HAP-1 (cell line): ENCODE data around the gene PWP1.

ENCODE experiments used
- DNase-seq, 2 experiments: peaks; one replicate each; pipeline ENCODE4 v3.0.0-alpha.2; 2016 to 2020; ENCODE audit warnings: low spot score in 2 of 2
- H3K27me3 ChIP-seq: fragments of 250-450 bp; sonication (Bioruptor Pico); 2 replicates; pipeline ENCODE4 v1.5.1; 2020; ENCODE audit warnings: low read depth, mild to moderate bottlenecking, moderate library complexity
- H3K36me3 ChIP-seq: fragments of 250-450 bp; sonication (Bioruptor Pico); replicated peaks from 2 replicates; pipeline ENCODE4 v1.5.1; 2020; ENCODE audit warnings: mild to moderate bottlenecking
- H3K4me1 ChIP-seq: fragments of 250-450 bp; sonication (Bioruptor Pico); 2 replicates; pipeline ENCODE4 v1.5.1; 2020; ENCODE audit warnings: mild to moderate bottlenecking
- H3K4me3 ChIP-seq: fragments of 250-450 bp; sonication (Bioruptor Pico); 2 replicates; pipeline ENCODE4 v1.5.1; 2020; ENCODE audit warnings: mild to moderate bottlenecking, moderate library complexity
- H3K9me3 ChIP-seq: fragments of 250-450 bp; sonication (Bioruptor Pico); 2 replicates; pipeline ENCODE4 v1.5.1; 2020; ENCODE audit warnings: mild to moderate bottlenecking, moderate library complexity
- in situ Hi-C: fragments of 300-500 bp; cut with MboI; formaldehyde crosslinking; loops from 3 replicates; pipeline ENCODE4 v1.14.3; 2020; ENCODE audit warnings: low sequenced_read_pairs, inconsistent platforms, mixed read lengths

Gene PWP1

GRCh38 chr12:107657621-107658020, 28.0 kb upstream of the PWP1 start:
- in situ Hi-C loops, result no loop called here
- Histone ChIP-seq H3K4me3 (no peak overlapping the region), H3K36me3 (no peaks in the 10 kb centered on the region), H3K27me3 (no peaks in the 10 kb centered on the region), H3K4me1 (no peaks in the 10 kb centered on the region), H3K9me3 (no peaks in the 10 kb centered on the region)
- DNase-seq, result no peak

GRCh38 chr12:107660235-107660634, 25.4 kb upstream of the PWP1 start:
- no peak for DNase-seq
- in situ Hi-C loops, result no loop called here

GRCh38 chr12:107660861-107661415, 24.7 kb upstream of the PWP1 start:
- no peaks in the 10 kb centered on the region for H3K27me3 ChIP-seq
- no peak overlapping the region for H3K4me3 ChIP-seq
- no peaks in the 10 kb centered on the region for H3K36me3 ChIP-seq
- no peaks in the 10 kb centered on the region for H3K4me1 ChIP-seq
- DNase-seq, result no peak
- H3K9me3 ChIP-seq, result no peaks in the 10 kb centered on the region
- in situ Hi-C loops, result no loop called here

More at GRCh38 chr12:107660235-107660634, 25.4 kb upstream of the PWP1 start:
- no peaks in the 10 kb centered on the region for H3K36me3 ChIP-seq
- H3K4me3 ChIP-seq, result no peak overlapping the region
- no peaks in the 10 kb centered on the region for H3K9me3 ChIP-seq
- no peaks in the 10 kb centered on the region for H3K27me3 ChIP-seq
- H3K4me1 ChIP-seq, result no peaks in the 10 kb centered on the region

GRCh38 chr12:107661830-107662229, 23.8 kb upstream of the PWP1 start:
- H3K27me3 ChIP-seq, result peaks cover 3% of the 10 kb centered on the region; the same call in 1 of the 2 replicates
- no peaks in the 10 kb centered on the region for H3K9me3 ChIP-seq
- H3K4me1 ChIP-seq, result no peaks in the 10 kb centered on the region
- H3K4me3 ChIP-seq, result no peak overlapping the region
- no peak for DNase-seq
- in situ Hi-C loops, result no loop called here
- H3K36me3 ChIP-seq, result no peaks in the 10 kb centered on the region

GRCh38 chr12:107662484-107662883, 23.1 kb upstream of the PWP1 start:
- no peaks in the 10 kb centered on the region for H3K36me3 ChIP-seq
- H3K4me1 ChIP-seq, result no peaks in the 10 kb centered on the region
- in situ Hi-C loops, result no loop called here
- no peak for DNase-seq
- H3K9me3 ChIP-seq, result no peaks in the 10 kb centered on the region
- peaks cover 3% of the 10 kb centered on the region; the same call in 1 of the 2 replicates for H3K27me3 ChIP-seq
- no peak overlapping the region for H3K4me3 ChIP-seq

GRCh38 chr12:107663277-107663676, 22.3 kb upstream of the PWP1 start:
- Histone ChIP-seq H3K36me3 (no peaks in the 10 kb centered on the region), H3K9me3 (no peaks in the 10 kb centered on the region), H3K27me3 (peaks cover 9% of the 10 kb centered on the region), H3K4me1 (no peaks in the 10 kb centered on the region), H3K4me3 (no peak overlapping the region)
- DNase-seq, result no peak
- in situ Hi-C loops, result no loop called here

- in situ Hi-C loops, result no loop called here
- H3K36me3 ChIP-seq, result no peaks in the 10 kb centered on the region
- no peaks in the 10 kb centered on the region for H3K9me3 ChIP-seq
Measured at GRCh38 chr12:107666009-107666408, 19.6 kb upstream of the PWP1 start.

GRCh38 chr12:107667464-107667863, 18.1 kb upstream of the PWP1 start:
- Histone ChIP-seq H3K4me3 (no peak overlapping the region), H3K27me3 (peaks cover 34% of the 10 kb centered on the region), H3K36me3 (no peaks in the 10 kb centered on the region), H3K9me3 (no peaks in the 10 kb centered on the region), H3K4me1 (no peaks in the 10 kb centered on the region)
- in situ Hi-C loops, result no loop called here
- no peak for DNase-seq

More at GRCh38 chr12:107666009-107666408, 19.6 kb upstream of the PWP1 start:
- no peak for DNase-seq
- Histone ChIP-seq H3K4me1 (no peaks in the 10 kb centered on the region), H3K4me3 (no peak overlapping the region), H3K27me3 (peaks cover 28% of the 10 kb centered on the region)

GRCh38 chr12:107668320-107669098, 17.1 kb upstream of the PWP1 start:
- Histone ChIP-seq H3K9me3 (no peaks in the 10 kb centered on the region), H3K4me1 (no peaks in the 10 kb centered on the region), H3K4me3 (no peak overlapping the region), H3K27me3 (peaks cover 35% of the 10 kb centered on the region), H3K36me3 (no peaks in the 10 kb centered on the region)
- DNase-seq, result no peak
- in situ Hi-C loops, result no loop called here

- Histone ChIP-seq H3K36me3 (no peaks in the 10 kb centered on the region), H3K4me3 (no peak overlapping the region), H3K27me3 (peaks cover 46% of the 10 kb centered on the region), H3K9me3 (no peaks in the 10 kb centered on the region), H3K4me1 (no peaks in the 10 kb centered on the region)
- in situ Hi-C loops, result no loop called here
- no peak for DNase-seq
Measured at GRCh38 chr12:107669946-107670345, 15.7 kb upstream of the PWP1 start.

GRCh38 chr12:107670999-107671643, 14.5 kb upstream of the PWP1 start:
- Histone ChIP-seq H3K4me3 (no peak overlapping the region), H3K36me3 (no peaks in the 10 kb centered on the region), H3K4me1 (no peaks in the 10 kb centered on the region), H3K27me3 (peaks cover 50% of the 10 kb centered on the region), H3K9me3 (no peaks in the 10 kb centered on the region)
- peak in 1 of 2 experiments; percentile 64 for DNase-seq
- in situ Hi-C loops, result no loop called here

GRCh38 chr12:107677671-107678070, 7.9 kb upstream of the PWP1 start:
- H3K4me1 ChIP-seq, result no peaks in the 10 kb centered on the region
- no peaks in the 10 kb centered on the region for H3K9me3 ChIP-seq
- DNase-seq, result no peak
- peaks cover 55% of the 10 kb centered on the region for H3K27me3 ChIP-seq
- in situ Hi-C loops, result loop anchor here (5.0 to 25.0 kb wide), 2 partner anchors 210 to 835 kb away; partner anchors contain the start of gene FICD
- H3K36me3 ChIP-seq, result no peaks in the 10 kb centered on the region
- no peak overlapping the region for H3K4me3 ChIP-seq

- Histone ChIP-seq H3K9me3 (no peaks in the 10 kb centered on the region), H3K4me1 (peaks cover under 1% of the 10 kb centered on the region), H3K36me3 (no peaks in the 10 kb centered on the region), H3K27me3 (peaks cover 48% of the 10 kb centered on the region), H3K4me3 (no peak overlapping the region)
- in situ Hi-C loops, result loop anchor here (5.0 to 25.0 kb wide), 2 partner anchors 208 to 833 kb away; partner anchors contain the start of gene FICD
- DNase-seq, result no peak
Measured at GRCh38 chr12:107679336-107679735, 6.3 kb upstream of the PWP1 start.

- no peaks in the 10 kb centered on the region for H3K9me3 ChIP-seq
- in situ Hi-C loops, result loop anchor here (25.0 kb wide), 1 partner anchor 831 kb away; the partner anchor contains the start of gene FICD
Measured at GRCh38 chr12:107681455-107681835, 4.2 kb upstream of the PWP1 start.

More at GRCh38 chr12:107681455-107681835, 4.2 kb upstream of the PWP1 start:
- H3K27me3 ChIP-seq, result peaks cover 38% of the 10 kb centered on the region
- DNase-seq, result no peak
- peaks cover 5% of the 10 kb centered on the region for H3K4me1 ChIP-seq
- H3K36me3 ChIP-seq, result no peaks in the 10 kb centered on the region
- no peak overlapping the region for H3K4me3 ChIP-seq
